Stimulated activated CD4-positive, alpha-beta T cell treated with anti-CD3 and anti-CD28 coated beads, Interleukin-15, amount 100 ng/mL, for 48 hours (primary cell): ENCODE measurements around the gene FSCN2.

ENCODE experiments used
- DNase-seq, 2 donors: peaks; one replicate each; pipeline ENCODE4 v3.0.0-alpha.2; 2020; ENCODE audit warnings: low read depth in 2 of 2

The FSCN2 gene

DNA sequence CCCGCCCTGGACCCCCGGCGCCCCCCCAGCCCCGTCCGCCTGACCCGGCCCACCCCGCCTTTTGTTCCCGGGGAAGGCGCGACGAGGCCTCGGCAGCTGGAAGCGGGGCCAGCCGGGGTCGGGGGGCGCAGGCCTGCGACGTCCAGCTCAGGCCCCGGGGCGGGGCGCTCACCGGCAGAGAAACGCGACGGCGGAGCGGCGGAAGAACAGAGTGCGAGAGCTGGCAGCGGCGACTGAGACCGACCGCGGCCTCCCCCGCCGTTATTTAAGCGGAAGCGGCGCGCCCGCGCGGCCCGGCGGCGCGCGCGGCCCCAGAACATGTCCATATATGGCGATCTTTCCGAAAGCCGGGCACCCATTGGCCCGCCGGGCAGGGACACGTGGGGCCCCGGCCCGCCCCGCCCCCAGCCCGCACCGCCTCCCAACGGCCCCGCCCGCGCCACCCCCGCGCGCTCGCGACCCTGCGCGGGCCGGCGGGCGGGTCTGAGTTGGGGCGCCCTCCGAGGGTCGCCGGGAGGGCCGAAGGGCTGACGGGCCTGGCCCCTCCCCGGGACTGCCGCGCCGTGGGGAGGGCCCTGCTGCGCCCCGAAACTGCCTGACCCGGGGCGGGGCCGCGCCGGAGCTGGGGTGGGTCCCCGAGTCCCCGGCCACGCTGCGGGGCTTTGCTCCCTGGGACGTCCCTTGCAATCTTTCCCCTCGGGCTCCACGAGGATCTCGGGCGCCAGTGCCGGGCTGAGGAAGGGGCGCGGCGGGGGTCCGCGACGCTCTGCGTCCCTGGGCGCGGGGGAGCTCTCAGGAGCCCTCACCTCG is 15.4 kb upstream of the FSCN2 start, which contains the start of gene ACTG1:
ACTG1 (minus strand) TSS at position 238 of the 810 bp plus-strand sequence. CDS start 445 bp downstream, outside the sequence.
- peak; percentile 85 to 86 for DNase-seq

DNA sequence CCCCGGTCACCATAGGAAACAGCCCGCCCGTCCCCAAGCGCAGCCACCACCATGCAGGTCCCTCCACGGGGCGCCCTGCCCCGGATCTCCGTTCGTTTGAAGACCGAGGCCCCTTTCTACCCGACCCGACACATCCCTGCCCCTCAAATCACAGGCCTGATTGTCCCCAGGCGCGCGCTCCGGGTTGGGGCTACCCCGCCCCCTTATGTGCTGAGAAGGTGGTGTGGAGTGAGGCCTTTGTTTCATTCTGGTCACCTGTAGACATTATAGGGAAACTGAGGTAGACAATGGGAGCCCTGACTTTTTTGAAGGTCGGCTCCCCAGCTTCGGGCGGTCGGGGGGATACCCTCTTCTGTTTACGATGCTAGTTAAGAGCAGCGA is 14.8 kb upstream of the FSCN2 start:
- DNase-seq, result peak; percentile 62 to 63

DNA sequence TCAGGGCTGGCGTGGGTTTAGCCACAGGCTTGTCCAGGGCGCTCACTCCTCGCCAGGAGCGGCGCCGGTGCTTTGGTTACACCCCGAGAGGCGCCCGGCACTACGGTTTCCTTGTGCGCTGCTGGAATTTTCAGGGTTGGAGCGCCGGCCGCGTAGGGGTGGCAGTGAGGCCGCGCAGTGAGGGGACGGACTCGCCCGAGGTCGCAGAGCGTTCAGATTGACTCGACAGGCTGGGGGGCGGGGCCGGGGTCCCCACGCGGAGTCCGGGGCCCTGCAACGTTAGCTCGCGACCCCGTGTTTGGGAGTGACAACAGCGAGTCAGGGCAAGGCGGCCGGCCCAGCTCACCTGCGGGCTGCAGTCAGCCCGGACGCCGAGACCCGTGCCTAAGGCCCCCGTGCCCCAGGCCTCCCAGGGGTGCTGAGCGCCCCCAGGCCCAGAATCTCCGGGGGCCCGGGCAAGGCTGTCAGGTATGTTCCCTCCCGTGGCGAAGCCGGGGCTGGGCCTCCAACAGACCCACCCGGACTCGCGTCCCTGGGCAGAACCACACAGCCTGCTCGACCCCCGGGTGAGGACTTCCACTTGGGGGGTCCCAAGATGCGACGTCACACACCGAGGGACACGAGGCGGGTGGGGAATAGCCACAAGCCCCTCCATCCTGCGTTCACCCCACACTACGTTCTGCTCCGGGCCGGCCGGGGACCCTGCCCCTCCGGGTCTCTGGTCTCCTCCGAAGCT is 14.3 kb upstream of the FSCN2 start:
- DNase-seq, result no peak

DNA sequence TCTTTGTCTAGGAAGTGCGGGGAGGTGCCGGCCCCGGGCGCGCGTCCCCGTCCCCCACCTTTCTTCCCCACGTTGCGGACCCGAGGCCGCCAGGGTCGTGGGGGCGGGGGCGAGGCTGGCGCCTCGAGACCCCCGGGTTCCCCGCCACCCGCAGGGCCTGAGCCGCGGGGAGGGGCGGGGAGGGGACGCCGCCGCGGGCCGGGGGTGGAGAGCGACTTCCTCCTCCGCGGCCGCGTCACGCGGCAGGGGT is 13.8 kb upstream of the FSCN2 start:
- no peak for DNase-seq

DNA sequence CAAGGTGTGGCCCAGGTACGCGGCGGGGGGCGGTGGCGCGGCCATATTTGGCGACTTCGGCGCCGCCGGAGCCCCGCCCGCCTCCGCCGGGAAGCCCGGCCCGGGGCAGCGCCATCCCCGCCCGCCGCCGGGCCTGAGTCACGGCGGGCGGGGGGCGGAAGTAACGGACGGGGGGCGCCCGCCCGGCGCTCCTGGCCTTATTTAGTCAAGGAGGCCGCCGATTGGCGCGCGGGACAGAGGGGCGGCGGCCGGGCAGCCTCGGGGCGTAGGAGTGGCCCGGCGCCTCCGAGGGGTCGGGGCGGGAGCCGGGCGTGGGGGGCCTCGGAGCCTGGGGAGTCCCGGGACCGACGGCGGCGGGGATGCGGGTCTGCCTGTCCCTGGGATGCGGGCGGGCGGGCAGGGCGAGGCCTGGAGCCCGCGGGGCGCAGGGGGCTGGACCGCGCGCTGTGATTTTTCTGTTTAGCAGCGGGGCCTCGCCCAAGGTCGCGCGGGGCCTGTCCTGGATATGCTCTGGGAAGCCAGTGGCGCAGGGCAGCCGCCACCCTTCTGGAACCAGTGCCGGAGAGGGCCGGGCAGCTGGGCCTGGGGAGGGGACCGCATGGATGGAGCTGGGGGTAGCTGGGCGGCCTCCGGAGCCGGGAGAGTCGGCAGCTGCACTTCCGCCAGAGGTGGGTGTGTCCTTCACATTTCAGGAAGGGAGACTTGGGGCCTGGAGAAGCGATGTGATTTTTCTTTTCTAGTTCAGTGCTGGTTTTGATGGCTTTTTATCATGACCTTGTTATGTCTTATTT is 13.2 kb upstream of the FSCN2 start:
- DNase-seq, result peak in 1 of 2 donors; percentile 68

DNA sequence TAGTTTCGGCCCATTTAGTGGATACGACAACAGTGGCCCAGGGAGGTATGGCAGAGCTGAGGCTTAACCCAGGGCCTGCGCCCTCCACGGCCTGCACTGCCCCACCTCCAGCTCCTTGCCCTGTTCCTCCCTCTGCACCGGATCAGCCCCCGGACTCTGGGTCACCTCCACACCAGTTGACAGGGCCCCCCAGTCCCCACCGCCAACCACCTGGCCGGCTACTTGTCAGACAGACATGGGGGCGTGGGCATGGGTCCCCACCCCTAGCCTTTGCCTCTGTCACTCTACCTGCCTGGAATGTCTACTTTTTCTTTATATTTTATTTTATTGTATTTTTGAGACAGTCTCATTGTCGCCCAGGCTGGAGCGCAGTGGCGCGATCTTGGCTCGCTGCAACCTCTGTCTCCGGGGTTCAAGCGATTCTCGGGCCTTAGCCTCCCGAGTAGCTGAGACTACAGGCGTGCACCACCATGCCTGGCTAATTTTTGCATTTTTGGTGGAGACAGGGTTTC is 12.6 kb upstream of the FSCN2 start:
- DNase-seq, result no peak

DNA sequence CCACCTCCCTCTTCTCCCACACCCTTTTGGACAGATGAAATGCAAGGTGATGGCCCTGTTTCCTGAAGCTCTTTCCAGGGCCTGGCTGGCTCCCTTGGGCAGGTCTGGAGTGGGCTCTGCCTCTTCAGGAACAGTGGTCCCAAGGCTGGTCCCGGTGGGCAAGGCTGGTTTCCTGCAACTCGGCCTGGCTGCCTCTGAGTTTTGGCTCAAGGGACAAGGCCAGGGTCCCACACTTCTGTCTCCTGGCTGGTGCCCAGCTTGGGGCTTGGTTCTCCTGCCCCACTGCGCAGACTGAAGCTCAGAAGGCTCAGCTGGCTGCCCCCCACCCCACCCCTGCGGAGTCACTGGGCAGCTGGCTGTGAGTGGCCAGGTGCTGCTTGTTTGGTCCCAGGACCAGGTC is 11.7 kb upstream of the FSCN2 start:
- no peak for DNase-seq

DNA sequence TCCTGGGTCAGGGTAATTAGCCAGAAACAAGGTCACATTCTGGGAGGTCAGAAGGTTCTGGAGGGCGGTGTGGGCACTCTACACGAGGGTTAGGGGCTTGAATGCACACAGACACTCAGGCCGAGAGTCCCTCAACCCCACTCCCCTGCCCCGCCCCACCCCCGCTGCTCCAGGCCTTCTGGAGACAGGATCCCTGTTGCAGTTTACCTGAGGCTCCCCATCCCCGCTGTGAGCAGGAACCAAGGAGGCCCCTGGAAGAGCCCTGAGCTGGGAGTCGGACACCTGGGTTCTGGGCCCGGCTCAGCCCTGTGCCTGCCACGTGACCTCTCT is 11.2 kb upstream of the FSCN2 start:
- no peak for DNase-seq

DNA sequence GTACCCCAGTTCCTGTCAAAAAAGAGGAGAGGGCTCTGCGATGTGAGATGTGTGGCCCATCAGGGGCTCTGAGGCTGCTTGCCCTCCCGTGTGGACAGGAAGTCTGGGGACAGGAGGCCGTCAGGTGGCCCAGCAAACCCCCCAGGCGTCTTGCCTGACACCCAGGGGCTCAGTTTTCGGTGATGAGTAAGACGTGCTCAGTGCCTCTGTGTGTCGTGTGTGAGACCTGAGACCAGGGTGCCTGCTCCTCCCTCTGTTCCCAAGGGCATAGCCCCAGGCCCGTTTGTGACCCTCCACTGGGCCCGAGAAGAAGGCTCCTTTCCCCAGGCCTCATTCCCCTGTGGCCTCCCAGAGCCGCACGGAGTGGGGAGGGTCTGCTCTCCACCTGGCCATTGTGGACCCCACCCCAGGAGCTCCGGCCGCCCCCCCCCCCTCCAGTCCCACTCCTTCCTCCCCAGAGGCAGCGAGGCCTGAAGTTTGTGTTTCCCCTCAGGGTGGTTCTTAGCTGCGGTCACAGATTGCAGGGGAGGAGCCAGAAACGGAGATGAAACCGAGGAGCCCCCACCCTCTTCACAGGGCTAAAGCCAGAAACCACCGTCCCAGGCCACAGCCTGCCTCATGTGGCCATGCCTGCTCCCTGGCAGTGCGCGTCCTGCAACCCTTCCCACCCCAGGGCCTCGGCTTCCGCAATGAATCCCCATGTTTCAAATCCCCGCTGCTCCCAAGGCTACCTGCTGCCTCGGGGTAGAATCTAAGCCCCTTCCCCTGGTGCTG is 10.7 kb upstream of the FSCN2 start:
- no peak for DNase-seq

DNA sequence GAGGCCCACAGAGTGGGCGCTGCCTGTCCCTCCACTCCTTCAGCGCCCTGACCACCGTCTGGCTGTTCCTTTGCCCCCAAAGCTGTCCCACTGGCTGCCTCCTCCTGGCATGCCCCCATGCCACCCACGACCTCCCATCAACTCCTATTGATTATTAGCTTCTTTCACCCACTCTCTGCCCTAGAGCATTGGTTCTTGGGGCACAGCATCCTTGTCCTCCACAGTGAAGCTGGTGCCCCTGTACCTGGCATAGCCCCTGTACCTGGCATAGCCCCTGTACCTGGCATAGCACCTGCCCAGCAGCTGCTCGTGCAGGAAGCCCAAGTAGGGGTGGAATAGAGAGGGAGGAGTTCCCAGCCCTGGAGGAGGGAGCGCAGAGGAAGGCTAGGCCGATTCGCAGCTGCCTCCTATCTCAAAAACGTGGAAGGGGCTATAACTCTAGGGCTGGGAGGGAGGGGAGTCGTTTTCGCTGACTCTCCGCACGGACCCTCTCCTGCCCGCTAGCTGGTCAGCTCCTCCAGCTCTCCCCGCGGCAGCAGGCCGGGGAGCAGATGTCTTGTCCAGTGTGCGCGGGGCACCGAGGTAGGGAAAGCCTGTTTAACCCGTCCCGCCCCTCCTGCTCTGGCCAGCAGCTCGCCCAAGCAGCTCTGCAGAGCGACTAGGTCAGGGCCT is 9.9 kb upstream of the FSCN2 start:
- DNase-seq, result no peak

DNA sequence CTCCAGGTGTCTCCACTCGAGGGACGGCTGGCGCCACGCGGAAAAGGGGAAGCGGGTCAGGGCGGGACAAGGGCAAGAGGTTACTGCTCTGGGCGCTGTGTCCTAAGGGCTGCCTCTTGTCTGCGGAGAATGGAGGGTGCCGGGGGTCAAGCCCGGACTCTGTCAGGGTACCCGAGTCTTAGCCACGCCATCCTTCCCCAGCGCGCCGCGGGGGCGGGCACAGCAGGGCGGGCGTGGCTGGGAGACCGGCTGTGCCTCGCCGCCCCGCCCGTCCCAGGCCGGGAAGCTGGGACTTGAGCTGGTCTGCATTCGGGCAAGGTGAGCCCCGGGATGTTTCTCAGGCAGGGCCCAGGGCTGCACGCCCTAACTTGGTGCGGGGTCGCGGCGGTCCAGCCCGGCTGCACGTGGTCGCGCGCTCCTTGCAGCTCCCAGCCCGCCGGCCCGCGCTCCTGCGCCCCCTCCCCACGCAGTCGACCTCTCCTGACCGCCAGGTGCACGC is 9.3 kb upstream of the FSCN2 start:
- no peak for DNase-seq

DNA sequence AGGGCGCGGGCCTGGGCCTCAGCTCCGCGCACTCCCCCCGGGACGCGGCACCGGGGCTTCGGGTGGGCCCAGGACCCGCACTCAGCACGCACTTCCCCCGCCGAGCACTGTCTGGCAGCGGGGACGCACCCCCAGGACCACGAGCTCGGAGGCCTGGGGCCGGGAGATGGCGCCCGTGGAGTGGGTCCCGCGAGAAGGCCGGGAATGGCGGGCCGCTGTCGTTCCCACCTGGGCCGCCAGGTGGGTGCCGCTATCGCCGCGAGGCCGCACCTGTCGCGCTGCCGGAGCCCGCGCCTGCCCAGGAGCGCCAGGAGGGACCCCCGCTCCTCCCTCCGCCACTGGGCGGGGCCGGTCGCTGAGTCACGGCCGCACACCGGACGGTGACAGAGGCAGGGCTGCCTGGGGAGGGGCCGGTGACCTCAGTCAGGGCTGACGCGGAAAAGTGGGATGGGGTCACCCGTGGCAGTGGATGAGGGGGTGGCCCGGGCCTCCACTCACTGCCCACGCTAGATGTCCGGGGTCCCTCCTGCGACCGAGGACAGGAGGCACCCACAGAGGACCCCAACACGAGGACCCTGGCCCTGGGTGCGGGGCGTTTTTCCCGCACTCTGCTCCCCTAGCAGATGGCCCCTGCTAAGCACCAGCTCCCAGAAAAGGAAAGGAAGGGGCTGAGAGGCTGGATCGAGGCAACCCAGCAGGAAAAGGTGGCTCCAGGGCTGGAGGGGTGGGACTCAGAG is 8.7 kb upstream of the FSCN2 start:
- DNase-seq, result peak in 1 of 2 donors; percentile 63

DNA sequence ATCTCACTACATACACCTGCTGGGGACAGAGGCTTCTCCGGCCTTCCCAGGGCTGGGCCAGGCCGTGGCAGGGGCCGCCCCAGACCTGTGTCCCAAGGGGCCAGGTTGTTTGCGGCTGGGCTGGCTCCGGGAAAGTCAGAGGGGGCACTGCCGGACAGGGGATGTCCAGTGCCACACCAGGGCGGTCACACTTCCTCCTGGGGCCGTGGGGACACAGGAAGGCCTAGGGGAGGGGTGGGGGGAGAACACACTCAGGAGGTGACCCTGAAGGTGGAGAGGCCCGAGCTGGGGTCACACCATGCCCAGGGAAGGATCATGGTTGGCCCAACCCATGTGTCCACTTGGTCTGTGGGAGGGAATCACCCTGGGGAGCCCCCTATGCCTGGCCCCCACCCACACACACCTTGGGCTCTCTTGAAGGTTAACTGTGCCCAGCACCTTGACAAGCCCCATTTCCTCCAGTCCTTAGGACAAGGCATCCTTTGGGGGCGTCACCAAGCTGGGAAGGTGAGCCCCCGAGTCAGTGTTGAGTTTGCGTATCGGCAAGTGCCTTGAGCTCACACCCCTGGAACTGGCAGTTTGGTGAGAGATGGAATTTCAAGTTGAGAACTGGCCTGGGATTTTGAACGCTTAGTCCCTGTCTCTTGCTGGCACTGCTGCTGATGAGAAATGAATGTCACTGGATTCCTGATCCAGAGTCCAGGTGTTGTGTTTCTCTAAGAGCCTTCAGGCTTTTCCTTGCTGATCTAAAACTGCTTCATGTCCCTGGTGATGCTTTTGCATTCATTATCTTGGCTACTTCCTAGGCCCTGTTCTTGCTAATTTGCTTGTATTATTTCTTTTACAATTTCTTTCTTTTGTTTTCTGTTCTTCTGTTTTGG is 7.9 kb upstream of the FSCN2 start:
- no peak for DNase-seq

DNA sequence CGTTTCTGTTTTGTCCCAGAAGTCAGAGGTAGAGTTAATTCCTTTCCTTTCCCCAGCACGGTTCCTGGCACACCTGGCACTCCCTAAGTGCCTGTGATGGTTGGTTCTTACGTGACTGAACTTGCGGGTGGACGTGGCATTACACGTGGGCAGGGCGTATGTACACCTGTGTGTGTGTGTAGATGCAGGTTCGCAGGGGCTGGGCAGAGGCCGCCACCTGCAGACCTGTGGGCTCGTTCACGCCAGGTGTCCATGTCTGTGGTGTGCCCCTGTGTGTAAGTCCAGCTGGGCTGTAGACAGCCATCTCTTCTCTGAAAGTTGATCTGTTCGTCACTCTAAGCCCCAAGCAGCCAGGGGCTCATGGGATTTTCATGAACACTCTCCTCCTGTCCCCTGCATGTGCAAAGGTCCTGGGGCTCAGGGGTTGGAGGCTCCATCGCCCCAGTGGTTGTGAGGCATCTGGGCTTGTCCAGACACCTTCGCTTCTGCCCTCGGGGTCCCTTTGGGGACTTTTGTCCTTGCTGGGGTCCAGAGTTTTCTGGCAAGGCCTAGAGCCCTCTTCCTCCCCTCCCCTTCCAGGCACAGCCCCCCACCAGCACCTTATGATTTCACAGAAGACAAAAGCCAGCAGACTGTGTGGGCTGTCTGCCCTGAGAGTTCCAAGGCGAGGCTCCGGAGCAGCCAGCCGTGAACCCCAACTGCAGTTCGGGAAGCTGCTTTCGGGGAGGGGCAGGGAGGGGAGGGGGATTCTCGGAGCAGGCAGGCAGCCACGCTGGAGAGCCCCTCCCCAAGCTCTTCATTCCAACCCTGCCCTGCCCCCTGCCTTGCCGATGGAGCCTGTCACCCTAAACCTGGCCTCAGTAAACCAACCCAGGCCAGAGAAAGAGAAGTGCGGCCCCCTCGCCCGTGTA is 5.4 kb upstream of the FSCN2 start:
- no peak for DNase-seq

DNA sequence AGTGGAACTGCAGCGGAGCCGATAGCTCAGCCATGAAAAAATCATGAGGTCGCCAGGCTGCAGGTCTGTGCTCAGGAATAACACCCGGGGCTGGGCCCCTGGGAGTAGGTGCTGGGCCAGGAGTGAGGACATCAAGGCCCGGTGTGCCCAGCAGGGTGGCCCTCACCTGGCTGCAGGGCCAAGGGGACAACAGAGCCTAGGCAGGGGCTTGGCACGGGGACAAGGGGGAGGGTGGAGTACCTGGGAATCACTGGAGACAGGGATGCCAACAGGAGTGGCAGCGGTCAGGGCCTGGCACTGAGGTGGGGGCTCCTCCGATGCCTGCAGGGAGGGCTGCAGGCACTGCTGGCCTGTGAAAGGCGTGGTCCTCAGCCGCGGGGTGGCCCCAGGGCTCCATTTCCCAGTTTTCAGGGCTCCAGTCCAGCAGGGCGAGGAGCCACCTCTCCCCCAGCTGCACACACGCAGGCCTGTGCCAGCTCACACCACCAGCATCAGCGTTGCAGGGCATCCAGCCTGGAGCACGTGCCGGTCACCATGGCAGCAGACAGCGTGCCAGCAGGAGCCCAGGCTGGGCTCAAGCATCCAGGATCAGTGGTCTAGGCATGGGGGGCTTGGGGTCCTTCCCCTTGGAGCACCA is 4.7 kb upstream of the FSCN2 start:
- no peak for DNase-seq

DNA sequence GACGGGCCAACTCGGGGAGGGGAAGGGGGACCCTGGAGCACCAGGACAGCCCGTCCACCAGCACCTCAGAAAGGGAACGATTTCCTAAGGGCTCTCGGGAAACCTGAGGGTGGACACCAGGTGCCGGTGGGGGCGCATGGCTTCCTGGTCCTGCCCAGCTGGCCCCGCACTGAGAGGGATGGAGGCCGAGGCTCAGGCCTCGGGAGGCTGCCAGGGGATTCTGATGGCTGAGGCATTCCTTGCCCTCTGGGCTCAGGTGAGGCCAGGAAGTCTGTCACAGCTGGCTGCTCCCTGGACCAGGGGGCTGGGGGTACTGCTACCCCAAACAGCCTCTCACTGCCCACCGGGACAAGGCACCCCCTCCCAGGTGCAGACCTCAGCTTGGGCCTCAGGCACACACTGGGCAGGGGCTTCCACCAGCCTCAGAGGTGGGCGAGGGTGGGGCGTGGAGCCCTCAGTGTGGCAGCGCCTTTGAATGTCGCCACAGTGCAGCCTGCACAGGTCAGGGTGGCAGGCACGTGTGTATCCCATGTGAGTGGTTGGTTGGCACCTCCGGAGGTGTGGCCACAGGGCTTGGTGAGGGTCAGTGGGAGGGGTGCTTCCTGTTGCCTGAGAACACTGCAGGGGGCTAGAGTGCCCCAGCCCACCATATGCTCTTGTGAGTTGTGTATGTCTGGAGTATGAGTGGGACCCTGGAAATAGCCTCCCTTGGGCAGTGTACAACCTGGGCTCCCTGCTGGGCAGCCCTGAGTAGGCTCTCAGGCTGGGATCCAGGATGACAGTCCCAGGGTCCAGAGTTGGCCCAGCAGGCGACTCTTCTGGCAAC is 3.9 kb upstream of the FSCN2 start:
- DNase-seq, result no peak

DNA sequence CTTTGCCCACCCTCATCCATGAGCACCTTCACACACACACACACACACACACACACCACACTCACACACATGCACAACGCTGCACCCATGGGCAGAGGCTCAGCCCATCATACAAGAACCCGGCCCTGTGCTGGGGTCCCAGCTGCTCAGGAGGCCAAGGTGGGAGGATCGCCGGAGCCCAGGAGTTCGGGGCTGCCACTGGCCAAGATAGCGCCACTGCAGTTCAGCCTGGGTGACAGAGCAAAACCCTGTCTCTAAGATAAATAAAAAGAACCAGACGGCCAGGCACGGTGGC is 3.4 kb upstream of the FSCN2 start:
- no peak for DNase-seq
